GM19438 (cell line): Measurements from ENCODE around the gene TSPOAP1.

ENCODE experiments used
- ATAC-seq: cut with Tn5 transposase; IDR thresholded peaks from one replicate; pipeline ENCODE4 v1.9.1; 2021; ENCODE audit warnings: low read depth; ENCODE audit not compliant: unreplicated experiment

Gene TSPOAP1

GRCh38 chr17:58362368-58363014 is 33.9 kb upstream of the TSPOAP1 start:
- no peak for ATAC-seq

- no peak for ATAC-seq
Observed at GRCh38 chr17:58360296-58361063, 31.9 kb upstream of the TSPOAP1 start.

- no peak for ATAC-seq
Observed at GRCh38 chr17:58358408-58359172, 30.0 kb upstream of the TSPOAP1 start.

DNA sequence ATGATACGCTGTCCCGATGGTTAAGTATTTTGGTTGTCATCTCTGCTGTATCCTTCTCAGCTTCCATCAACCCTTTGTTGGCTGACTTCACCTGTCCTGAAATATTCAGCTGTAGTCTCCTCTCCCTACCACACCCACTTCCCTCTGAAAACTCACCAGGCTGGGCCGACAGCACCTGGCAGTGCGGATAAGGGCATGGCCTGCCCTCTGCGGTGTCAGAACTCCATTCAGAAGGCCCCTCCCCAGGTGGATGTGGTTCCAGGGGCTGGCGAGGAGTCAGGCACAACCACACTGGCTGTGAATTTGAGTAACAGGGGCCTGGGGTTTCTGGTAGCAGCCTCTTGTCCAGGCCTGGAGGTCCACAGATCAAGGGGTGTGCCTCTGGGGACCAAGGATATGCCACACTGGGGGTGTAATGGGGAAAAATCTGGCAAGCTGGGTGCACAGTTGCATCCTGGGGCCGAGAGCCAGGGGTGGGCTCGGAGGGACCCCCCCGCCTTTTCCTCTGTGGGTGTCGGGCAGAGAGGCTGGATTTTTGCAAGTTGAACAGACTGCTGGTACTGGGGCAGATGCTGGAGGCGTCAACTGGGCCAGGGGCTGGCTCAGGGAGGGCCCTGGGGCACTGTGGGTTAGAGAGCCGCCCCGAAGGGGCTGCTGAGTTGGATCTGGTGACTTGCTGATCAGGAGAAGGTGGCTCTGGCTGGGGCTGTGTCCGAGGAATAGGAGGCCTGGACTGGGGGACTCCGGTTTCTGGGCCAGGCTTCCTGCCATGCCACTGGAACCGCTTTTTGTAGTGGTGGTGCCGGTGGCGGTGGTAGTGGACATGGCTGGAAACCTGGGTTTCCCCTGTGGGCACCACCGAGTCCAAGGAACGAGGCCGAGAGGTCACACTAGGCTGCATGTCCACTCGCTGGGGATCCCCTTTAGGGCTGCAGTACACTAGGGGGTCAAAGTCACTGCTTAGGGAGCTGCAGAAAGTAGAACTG is 29.0 kb upstream of the TSPOAP1 start:
- ATAC-seq = no peak

- no peak for ATAC-seq
Observed at GRCh38 chr17:58356231-58356630, 27.6 kb upstream of the TSPOAP1 start.

DNA sequence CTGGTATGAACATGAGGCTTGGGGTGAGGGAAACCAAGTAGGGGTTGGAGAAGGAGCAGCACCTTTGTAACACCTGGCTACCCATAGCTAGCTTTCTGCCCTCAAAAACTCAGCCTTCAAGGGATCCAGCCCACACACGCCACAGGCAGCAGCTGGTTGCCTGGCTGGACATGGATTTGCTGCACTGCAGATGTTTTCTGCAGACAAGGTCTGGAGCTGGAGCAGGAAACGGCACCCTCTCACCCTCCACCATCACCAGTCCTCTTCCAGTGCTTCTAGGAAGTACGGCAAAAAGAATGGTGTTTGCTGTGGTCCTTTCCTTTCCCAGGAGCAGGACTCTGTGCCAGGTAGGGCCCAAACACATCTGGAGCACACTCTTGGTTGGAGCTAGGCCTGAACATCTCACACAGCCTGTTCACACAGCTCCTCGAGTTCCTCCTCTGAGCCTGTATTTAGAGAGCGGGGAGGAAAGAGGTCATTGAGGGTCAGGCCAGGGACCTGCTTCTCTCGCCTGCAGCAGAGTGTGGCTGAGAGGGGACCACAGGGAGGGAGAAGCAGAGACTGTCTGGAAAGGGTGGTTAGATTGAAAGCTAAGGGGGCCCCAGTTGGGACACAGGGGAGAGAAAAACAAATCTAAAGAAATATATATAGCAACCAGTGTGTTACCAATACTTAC is 26.1 kb upstream of the TSPOAP1 start:
- no peak for ATAC-seq

DNA sequence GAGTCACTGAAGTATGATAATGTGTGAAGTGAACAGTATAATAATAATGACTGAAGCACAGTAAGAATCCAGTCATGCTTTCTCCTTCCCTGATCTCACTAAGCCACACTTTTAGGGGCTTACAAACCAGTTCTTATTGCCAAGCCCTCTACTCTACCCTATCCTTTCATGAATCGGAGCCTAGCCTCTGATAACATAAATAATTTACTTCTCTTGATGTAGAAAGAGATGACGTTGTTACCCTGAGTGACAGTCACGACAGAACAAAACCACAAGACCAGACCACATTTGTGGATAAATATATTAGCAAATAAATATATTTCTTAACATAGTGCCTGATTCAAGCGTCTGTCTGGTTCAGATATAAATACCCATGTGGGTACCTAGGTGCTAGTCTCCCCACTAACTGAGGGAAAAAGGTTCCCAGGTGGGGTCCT is 24.8 kb upstream of the TSPOAP1 start:
- ATAC-seq = no peak

GRCh38 chr17:58352596-58353388 is 24.2 kb upstream of the TSPOAP1 start:
- ATAC-seq = peak; percentile 23

- ATAC-seq = peak; percentile 84
Observed at GRCh38 chr17:58351831-58352595, 23.4 kb upstream of the TSPOAP1 start, which contains the start of gene SUPT4H1. TSS of gene SUPT4H1 (minus strand) at chr17:58352201. CDS start at chr17:58352135, 66 bp downstream.

DNA sequence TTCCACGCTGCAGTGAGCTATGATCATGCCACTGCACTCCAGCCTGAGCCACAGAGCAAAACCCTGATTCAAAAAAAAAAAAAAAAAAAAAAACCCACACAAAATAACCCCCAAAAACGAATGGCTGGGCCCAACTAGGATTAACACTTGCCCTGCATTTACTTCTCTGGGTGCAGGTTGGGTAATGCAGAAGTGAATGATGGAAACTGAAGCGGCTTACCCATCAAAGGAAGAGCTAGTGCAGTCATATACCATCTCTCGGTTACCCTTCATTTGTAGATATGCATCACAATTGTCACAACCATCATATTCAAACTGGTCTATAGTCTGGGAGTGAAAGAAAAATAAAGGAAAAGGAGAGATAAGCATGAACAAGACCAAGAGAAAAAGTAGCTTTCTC is 22.6 kb upstream of the TSPOAP1 start:
- no peak for ATAC-seq

GRCh38 chr17:58348038-58348437 is 19.4 kb upstream of the TSPOAP1 start:
- no peak for ATAC-seq

DNA sequence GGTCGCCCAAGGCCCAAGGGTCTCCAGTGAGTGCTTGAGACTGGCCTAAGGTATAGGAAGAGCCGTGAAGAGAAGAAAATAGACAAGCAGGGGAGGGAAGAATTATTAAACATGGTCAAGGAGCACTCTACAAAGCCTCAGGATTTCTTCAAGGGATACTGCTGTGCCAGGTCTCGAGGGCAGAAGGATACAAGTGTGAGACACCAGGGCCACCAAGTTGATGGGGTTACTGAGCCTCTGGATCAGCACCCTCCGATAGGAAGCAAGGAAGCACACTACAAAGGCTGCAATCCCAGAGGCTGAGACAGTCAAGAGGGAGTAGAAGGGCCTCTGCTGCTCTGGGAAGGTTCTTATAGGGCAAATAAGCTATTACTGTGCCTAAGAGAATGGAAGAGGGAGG is 16.9 kb upstream of the TSPOAP1 start:
- no peak for ATAC-seq

DNA sequence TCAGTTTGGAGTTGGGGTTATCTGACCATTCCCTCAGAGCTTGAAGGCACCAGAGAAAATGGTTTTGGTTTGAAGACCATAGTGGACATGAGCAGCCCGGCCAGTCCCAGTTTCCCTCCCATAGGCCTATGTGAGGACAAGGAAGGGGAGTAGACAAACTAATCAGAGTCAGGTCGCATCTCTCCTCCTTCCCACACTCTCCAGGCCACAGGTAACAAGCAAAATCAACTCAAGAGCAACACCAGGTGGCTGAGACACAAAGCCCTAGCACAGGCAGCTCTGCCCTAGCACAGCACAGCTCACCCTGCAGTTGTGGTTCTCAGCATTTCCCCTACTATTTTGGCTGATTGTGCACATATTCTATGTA is 16.2 kb upstream of the TSPOAP1 start:
- peak; percentile 37 for ATAC-seq

DNA sequence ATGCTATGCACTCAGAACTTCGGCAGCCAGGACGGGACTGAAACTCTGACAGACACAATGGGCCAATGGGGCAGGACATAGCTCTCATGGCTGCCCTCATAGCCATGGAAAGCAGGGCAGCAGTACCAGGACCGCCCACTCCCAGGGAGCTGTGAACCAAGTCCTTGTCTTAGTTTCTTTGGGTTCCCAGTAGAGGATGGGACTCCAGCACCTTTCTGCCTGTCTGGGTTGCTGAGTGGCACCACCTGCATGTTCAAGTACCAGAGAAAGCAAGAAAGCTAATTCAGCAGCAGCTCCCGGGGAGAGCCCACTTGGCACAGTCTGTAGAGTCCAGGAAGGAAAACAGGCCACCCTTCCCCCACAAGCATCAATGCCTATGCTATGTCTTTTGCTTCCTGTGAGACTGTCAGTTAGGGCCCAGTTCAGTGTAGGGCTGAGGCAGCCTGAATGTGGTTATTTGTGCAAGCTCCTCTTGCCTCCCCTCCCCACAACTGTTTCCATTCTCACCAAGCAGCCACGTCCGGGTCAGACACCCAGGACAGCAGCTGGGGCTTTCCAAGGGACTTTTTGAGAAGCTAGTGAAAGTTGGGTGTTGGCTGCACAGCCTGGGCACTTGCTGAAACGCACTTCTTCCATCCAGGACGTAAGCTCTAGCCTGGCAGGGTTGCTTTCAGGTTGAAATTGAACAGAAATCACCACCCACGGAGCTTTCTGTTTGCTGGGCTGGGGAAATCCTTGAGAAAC is 15.6 kb upstream of the TSPOAP1 start:
- ATAC-seq = peak; percentile 85

DNA sequence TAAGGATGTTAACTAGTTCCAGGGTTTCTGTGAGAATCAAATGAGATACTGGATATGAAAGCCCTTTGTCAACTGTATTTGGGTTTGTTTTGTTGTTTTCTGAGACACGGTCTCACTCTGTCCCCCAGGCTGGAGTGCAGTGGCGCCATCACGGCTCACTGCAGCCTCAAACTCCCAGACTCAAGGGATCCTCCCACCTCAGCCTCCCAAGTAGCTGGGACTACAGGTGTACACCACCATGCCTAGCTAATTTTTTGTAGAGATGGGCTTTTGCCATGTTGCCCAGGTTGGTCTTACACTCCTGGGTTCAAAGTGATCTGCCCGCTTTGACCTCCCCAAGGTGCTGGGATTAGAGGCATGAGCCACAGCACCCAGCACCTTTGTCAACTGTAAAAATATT is 14.5 kb upstream of the TSPOAP1 start:
- no peak for ATAC-seq

- ATAC-seq = no peak
Observed at GRCh38 chr17:58341861-58342475, 13.4 kb upstream of the TSPOAP1 start.
